Measurements from ENCODE around the gene SEMA4D.

- TF ChIP-seq POLR2AphosphoS5 (IDR thresholded peaks at IDR 0.05) (no peak), POLR2A (IDR thresholded peaks at IDR 0.05) (no peak), CTCF (IDR thresholded peaks at IDR 0.05) (no peak)
Measured at GRCh38 chr9:89522261-89522958, 24.5 kb upstream of the SEMA4D start.
